HepG2 (cell line): ENCODE measurements around the gene IP6K3. TPM values are rescaled to one million over a fixed set of nuclear protein-coding genes. Genes with fewer than 3 reads are reported as not detected.

Source experiments
- CEBPB ChIP-seq: IDR thresholded peaks from 2 replicates; pipeline ENCODE4 v1.6.1; 2011; ENCODE audit warnings: low read depth, low read length, improper control_type of control experiment, borderline replicate concordance
- ELF1 ChIP-seq: sonication (generic); formaldehyde crosslinking; IDR thresholded peaks from 2 replicates; pipeline ENCODE4 v1.4.0; 2020; ENCODE audit warnings: missing genetic modification reagents
- ELF3 ChIP-seq: IDR thresholded peaks from 2 replicates; pipeline ENCODE4 v1.6.1; 2016; ENCODE audit warnings: missing genetic modification reagents, missing compliant biosample characterization
- GATAD2A ChIP-seq: IDR thresholded peaks from 2 replicates; pipeline ENCODE4 v1.6.1; 2016
- PCBP1 ChIP-seq: fragments of 200-400 bp; formaldehyde crosslinking; IDR thresholded peaks from 2 replicates; pipeline ENCODE4 v1.6.1; 2017; ENCODE audit warnings: mild to moderate bottlenecking, low read depth, low read length, borderline replicate concordance
- RARA ChIP-seq: IDR thresholded peaks from 2 replicates; pipeline ENCODE4 v1.6.1; 2016; ENCODE audit warnings: missing genetic modification reagents, missing compliant biosample characterization
- RXRB ChIP-seq: IDR thresholded peaks from 2 replicates; pipeline ENCODE4 v1.6.1; 2016; ENCODE audit warnings: borderline replicate concordance, missing genetic modification reagents, missing compliant biosample characterization
- SALL1 ChIP-seq: sonication (generic); formaldehyde crosslinking; IDR thresholded peaks from 2 replicates; pipeline ENCODE4 v1.8.0; 2022; ENCODE audit warnings: mild to moderate bottlenecking, missing genetic modification reagents
- SMAD3 ChIP-seq: sonication (generic); formaldehyde crosslinking; IDR thresholded peaks from 2 replicates; pipeline ENCODE4 v1.4.0; 2020; ENCODE audit warnings: missing genetic modification reagents
- TEAD3 ChIP-seq: optimal IDR thresholded peaks from 2 replicates; pipeline ENCODE3; 2016; ENCODE audit warnings: borderline replicate concordance
- TGIF2 ChIP-seq: IDR thresholded peaks from 2 replicates; pipeline ENCODE4 v1.6.1; 2016; ENCODE audit warnings: control low read depth, missing compliant biosample characterization
- ZNF274 ChIP-seq: sonication (generic); formaldehyde crosslinking; IDR thresholded peaks from 2 replicates; pipeline ENCODE4 v1.5.1; 2020; ENCODE audit warnings: mild to moderate bottlenecking, missing genetic modification reagents
- ZNF615 ChIP-seq: sonication (generic); formaldehyde crosslinking; IDR thresholded peaks from 2 replicates; pipeline ENCODE4 v1.5.0; 2020; ENCODE audit warnings: mild to moderate bottlenecking, missing genetic modification reagents, borderline replicate concordance
- ZNF674 ChIP-seq: sonication (generic); formaldehyde crosslinking; IDR thresholded peaks from 2 replicates; pipeline ENCODE4 v1.5.0; 2020; ENCODE audit warnings: low read depth, mild to moderate bottlenecking, missing genetic modification reagents
- ZNF780A ChIP-seq: sonication (generic); formaldehyde crosslinking; IDR thresholded peaks from 2 replicates; pipeline ENCODE4 v1.8.0; 2022; ENCODE audit warnings: mild to moderate bottlenecking, missing genetic modification reagents, moderate library complexity
- polyA plus RNA-seq, 8 experiments: library from polyadenylated mRNA; depleted of rRNA in 3 of 8; stranded (reverse) in 7 of 8; unstranded in 1 of 8; fragments of >200 nt; fragmentation: Illumina TruSeq in 4 of 8; extraction: Trizol in 4 of 8; gene quantifications; 2 replicates each; pipeline versions ENCODE4 v1.2.1 to v1.2.3, GENCODE V29; 2011 to 2016; ENCODE audit warnings: low read depth in 4 of 8, missing spikeins in 1 of 8, mixed read lengths in 1 of 8; ENCODE audit not compliant: insufficient read depth in 1 of 8
- total RNA-seq, 5 experiments: library from RNA; depleted of rRNA; stranded (reverse); fragments of >200 nt; fragmentation: Illumina TruSeq; extraction: Trizol; gene quantifications; 2 replicates each; pipeline ENCODE4 v1.2.3, GENCODE V29; 2016; ENCODE audit warnings: low read depth in 1 of 5
- TF ChIP-seq, protein P1 (sequence below): sonication (generic); formaldehyde crosslinking; IDR thresholded peaks from 2 replicates; pipeline ENCODE4 v1.5.0; 2020; ENCODE audit warnings: missing genetic modification reagents
- TF ChIP-seq, protein P2 (sequence below): IDR thresholded peaks from 2 replicates; pipeline ENCODE4 v1.6.1; 2016; ENCODE audit warnings: control low read depth
- TF ChIP-seq, protein P3 (sequence below), 2 experiments: fragments of 450-650 bp in 1 of 2; sonication (generic) in 1 of 2; formaldehyde crosslinking; IDR thresholded peaks; 2 replicates each; pipeline versions ENCODE4 v1.5.0 to v1.8.0; 2020 to 2022; ENCODE audit warnings: mild to moderate bottlenecking in 1 of 2, missing genetic modification reagents in 1 of 2
- TF ChIP-seq, protein P4 (sequence below): sonication (generic); formaldehyde crosslinking; IDR thresholded peaks from 2 replicates; pipeline ENCODE4 v1.4.0; 2020; ENCODE audit warnings: missing genetic modification reagents
- TF ChIP-seq, protein P5 (sequence below): sonication (generic); formaldehyde crosslinking; IDR thresholded peaks from 2 replicates; pipeline ENCODE4 v1.5.1; 2020; ENCODE audit warnings: mild to moderate bottlenecking, missing genetic modification reagents, moderate library complexity
- TF ChIP-seq, protein P6 (sequence below): sonication (generic); formaldehyde crosslinking; IDR thresholded peaks from 2 replicates; pipeline ENCODE4 v1.5.1; 2020; ENCODE audit warnings: missing genetic modification reagents, mild to moderate bottlenecking, borderline replicate concordance

Gene IP6K3
- total and polyA plus RNA-seq, 2 of the 13 experiments (the other 11 are each of a cell fraction or from before 2014, with no cell fraction given), result 0.11 to 0.18 TPM

DNA sequence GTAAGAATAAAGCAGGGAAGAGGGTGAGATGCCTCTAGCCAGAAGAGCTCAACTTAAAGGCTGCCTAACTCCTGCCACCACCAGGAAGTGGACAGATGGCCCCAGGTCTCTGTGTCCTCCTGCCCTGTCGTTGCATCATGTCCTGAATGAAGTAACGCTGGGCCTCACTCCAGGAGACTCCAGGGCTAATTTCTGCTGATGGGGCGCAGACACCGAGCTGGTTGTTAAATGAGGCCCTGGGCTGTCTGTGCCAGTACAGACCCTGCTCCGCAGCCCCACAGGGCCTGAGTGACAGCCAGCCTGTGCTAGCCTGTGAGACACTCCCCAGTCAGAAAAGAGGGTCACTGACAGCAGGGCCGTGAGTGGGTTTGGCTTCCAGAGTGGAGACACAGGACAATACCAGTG is 6.5 kb downstream of the IP6K3 start (continued):
- TF ChIP-seq, protein P1, sequence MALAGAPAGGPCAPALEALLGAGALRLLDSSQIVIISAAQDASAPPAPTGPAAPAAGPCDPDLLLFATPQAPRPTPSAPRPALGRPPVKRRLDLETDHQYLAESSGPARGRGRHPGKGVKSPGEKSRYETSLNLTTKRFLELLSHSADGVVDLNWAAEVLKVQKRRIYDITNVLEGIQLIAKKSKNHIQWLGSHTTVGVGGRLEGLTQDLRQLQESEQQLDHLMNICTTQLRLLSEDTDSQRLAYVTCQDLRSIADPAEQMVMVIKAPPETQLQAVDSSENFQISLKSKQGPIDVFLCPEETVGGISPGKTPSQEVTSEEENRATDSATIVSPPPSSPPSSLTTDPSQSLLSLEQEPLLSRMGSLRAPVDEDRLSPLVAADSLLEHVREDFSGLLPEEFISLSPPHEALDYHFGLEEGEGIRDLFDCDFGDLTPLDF (CRISPR knock-in tag), result no peak
- TF ChIP-seq SALL1 (CRISPR knock-in tag), result 0 out of 2 replicates have a peak, but pooled peaks have one; percentile 31
- TF ChIP-seq, protein P2, sequence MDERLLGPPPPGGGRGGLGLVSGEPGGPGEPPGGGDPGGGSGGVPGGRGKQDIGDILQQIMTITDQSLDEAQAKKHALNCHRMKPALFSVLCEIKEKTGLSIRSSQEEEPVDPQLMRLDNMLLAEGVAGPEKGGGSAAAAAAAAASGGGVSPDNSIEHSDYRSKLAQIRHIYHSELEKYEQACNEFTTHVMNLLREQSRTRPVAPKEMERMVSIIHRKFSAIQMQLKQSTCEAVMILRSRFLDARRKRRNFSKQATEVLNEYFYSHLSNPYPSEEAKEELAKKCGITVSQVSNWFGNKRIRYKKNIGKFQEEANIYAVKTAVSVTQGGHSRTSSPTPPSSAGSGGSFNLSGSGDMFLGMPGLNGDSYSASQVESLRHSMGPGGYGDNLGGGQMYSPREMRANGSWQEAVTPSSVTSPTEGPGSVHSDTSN (CRISPR knock-in tag), result no peak
- peak; percentile 54 for TF ChIP-seq TEAD3 (CRISPR knock-in tag)
- TF ChIP-seq GATAD2A (CRISPR knock-in tag), result peak; percentile 84
- peak; percentile 82 for TF ChIP-seq ELF1 (CRISPR knock-in tag)
- TF ChIP-seq CEBPB, result peak; percentile 98
- TF ChIP-seq ZNF615 (CRISPR knock-in tag), result no peak
- no peak for TF ChIP-seq PCBP1
- peak; percentile 42; the same call in 1 of the 2 replicates for TF ChIP-seq TGIF2 (CRISPR knock-in tag)
- no peak for TF ChIP-seq ZNF780A (CRISPR knock-in tag)
- peak; percentile 42; the same call in 1 of the 2 replicates for TF ChIP-seq ZNF274 (CRISPR knock-in tag)
- peak; percentile 98 for TF ChIP-seq ELF3
- TF ChIP-seq, protein P3, sequence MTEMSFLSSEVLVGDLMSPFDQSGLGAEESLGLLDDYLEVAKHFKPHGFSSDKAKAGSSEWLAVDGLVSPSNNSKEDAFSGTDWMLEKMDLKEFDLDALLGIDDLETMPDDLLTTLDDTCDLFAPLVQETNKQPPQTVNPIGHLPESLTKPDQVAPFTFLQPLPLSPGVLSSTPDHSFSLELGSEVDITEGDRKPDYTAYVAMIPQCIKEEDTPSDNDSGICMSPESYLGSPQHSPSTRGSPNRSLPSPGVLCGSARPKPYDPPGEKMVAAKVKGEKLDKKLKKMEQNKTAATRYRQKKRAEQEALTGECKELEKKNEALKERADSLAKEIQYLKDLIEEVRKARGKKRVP (CRISPR knock-in tag; IDR thresholded peaks at IDR 0.05), result peak in 1 of 2 experiments; percentile 99; a peak in 2 of 4 replicates
- TF ChIP-seq, protein P4, sequence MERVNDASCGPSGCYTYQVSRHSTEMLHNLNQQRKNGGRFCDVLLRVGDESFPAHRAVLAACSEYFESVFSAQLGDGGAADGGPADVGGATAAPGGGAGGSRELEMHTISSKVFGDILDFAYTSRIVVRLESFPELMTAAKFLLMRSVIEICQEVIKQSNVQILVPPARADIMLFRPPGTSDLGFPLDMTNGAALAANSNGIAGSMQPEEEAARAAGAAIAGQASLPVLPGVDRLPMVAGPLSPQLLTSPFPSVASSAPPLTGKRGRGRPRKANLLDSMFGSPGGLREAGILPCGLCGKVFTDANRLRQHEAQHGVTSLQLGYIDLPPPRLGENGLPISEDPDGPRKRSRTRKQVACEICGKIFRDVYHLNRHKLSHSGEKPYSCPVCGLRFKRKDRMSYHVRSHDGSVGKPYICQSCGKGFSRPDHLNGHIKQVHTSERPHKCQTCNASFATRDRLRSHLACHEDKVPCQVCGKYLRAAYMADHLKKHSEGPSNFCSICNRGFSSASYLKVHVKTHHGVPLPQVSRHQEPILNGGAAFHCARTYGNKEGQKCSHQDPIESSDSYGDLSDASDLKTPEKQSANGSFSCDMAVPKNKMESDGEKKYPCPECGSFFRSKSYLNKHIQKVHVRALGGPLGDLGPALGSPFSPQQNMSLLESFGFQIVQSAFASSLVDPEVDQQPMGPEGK, result no peak
- TF ChIP-seq, protein P5, sequence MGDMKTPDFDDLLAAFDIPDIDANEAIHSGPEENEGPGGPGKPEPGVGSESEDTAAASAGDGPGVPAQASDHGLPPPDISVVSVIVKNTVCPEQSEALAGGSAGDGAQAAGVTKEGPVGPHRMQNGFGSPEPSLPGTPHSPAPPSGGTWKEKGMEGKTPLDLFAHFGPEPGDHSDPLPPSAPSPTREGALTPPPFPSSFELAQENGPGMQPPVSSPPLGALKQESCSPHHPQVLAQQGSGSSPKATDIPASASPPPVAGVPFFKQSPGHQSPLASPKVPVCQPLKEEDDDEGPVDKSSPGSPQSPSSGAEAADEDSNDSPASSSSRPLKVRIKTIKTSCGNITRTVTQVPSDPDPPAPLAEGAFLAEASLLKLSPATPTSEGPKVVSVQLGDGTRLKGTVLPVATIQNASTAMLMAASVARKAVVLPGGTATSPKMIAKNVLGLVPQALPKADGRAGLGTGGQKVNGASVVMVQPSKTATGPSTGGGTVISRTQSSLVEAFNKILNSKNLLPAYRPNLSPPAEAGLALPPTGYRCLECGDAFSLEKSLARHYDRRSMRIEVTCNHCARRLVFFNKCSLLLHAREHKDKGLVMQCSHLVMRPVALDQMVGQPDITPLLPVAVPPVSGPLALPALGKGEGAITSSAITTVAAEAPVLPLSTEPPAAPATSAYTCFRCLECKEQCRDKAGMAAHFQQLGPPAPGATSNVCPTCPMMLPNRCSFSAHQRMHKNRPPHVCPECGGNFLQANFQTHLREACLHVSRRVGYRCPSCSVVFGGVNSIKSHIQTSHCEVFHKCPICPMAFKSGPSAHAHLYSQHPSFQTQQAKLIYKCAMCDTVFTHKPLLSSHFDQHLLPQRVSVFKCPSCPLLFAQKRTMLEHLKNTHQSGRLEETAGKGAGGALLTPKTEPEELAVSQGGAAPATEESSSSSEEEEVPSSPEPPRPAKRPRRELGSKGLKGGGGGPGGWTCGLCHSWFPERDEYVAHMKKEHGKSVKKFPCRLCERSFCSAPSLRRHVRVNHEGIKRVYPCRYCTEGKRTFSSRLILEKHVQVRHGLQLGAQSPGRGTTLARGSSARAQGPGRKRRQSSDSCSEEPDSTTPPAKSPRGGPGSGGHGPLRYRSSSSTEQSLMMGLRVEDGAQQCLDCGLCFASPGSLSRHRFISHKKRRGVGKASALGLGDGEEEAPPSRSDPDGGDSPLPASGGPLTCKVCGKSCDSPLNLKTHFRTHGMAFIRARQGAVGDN (CRISPR knock-in tag), result peak; percentile 39
- TF ChIP-seq RXRB (CRISPR knock-in tag), result 0 out of 2 replicates have a peak, but pooled peaks have one; percentile 21
- TF ChIP-seq, protein P6, sequence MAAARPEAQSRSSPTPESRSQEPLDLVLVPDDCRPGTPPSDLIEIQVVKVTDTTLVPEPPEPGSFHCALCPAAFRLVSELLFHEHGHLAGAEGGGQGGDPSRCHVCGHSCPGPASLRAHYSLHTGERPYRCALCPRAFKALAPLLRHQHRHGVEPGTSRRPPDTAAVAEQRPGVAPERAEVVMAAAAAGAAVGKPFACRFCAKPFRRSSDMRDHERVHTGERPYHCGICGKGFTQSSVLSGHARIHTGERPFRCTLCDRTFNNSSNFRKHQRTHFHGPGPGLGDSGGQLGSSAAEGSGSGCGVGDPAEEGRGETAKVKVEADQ (CRISPR knock-in tag), result no peak
- peak; percentile 57 for TF ChIP-seq RARA
- 0 out of 2 replicates have a peak, but pooled peaks have one; percentile 52 for TF ChIP-seq ZNF674 (CRISPR knock-in tag)
- 0 out of 2 replicates have a peak, but pooled peaks have one; percentile 38 for TF ChIP-seq SMAD3 (CRISPR knock-in tag)
